Subcutaneous abdominal adipose tissue (tissue), 5 donors: ENCODE measurements around the gene KPNB1.

Experiments used
- H3K27ac ChIP-seq: one replicate; pipeline ENCODE4 v1.7.0; 2013; ENCODE audit warnings: low read depth, mild to moderate bottlenecking, inconsistent platforms, low read length, moderate library complexity
- H3K27me3 ChIP-seq, 5 donors: one replicate each; pipeline ENCODE4 v1.7.0; 2013; ENCODE audit warnings: low read length in 5 of 5, inconsistent platforms in 1 of 5; ENCODE audit not compliant: control insufficient read depth in 5 of 5, insufficient read depth in 4 of 5
- H3K36me3 ChIP-seq, 5 donors: one replicate each; pipeline ENCODE4 v1.7.0; 2013; ENCODE audit warnings: low read length in 5 of 5; ENCODE audit not compliant: control insufficient read depth in 5 of 5, insufficient read depth in 5 of 5
- H3K4me1 ChIP-seq, 5 donors: one replicate each; pipeline ENCODE4 v1.7.0; 2013; ENCODE audit warnings: low read length in 5 of 5, mild to moderate bottlenecking in 3 of 5, moderate library complexity in 1 of 5; ENCODE audit not compliant: control insufficient read depth in 5 of 5, insufficient read depth in 5 of 5
- H3K4me3 ChIP-seq, 5 donors: one replicate each; pipeline ENCODE4 v1.7.0; 2013; ENCODE audit warnings: low read length in 5 of 5, low read depth in 1 of 5
- H3K9ac ChIP-seq, 5 donors: one replicate each; pipeline ENCODE4 v1.7.0; 2013; ENCODE audit warnings: low read length in 5 of 5, mild to moderate bottlenecking in 4 of 5, moderate library complexity in 3 of 5
- H3K9me3 ChIP-seq, 5 donors: one replicate each; pipeline ENCODE4 v1.7.0; 2013; ENCODE audit warnings: low read length in 5 of 5; ENCODE audit not compliant: control insufficient read depth in 5 of 5
- donor health status: healthy.
- donor health status: healthy.
- donor health status: healthy.
- donor health status: healthy.
- donor health status: healthy.

KPNB1 gene

DNA sequence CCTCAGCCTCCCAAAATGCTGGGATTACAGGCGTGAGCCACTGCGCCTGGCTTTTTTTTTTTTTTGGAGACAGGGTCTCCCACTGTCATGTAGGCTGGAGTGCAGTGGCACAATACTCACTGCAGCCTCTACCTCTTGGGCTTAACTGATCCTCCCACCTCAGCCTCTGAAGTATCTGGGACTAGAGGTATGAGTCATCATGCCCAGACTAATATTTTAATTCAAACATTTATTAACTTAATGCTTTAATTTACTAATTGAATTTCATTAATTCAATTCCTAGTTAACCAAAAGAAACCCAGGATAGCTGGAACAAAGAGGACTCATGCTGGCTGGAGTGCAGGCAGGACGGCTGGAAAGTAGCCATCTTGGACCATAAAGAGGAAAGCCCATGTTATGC, 14.0 kb upstream of the KPNB1 start:
- no peak overlapping the region for H3K4me3 ChIP-seq
- H3K9ac ChIP-seq: no peak overlapping the region
- H3K9me3 ChIP-seq: no peaks in the 10 kb centered on the region
- H3K27ac ChIP-seq: no peak overlapping the region
- no peaks in the 10 kb centered on the region for H3K27me3 ChIP-seq
- no peaks in the 10 kb centered on the region for H3K36me3 ChIP-seq
- H3K4me1 ChIP-seq: peaks cover 0 to 11% (median 0%) of the 10 kb centered on the region in 5 donors

- Histone ChIP-seq H3K4me3 (no peak overlapping the region), H3K9me3 (no peaks in the 10 kb centered on the region), H3K27ac (no peak overlapping the region), H3K9ac (no peak overlapping the region), H3K36me3 (no peaks in the 10 kb centered on the region), H3K4me1 (peaks cover 0 to 11% (median 0%) of the 10 kb centered on the region in 5 donors), H3K27me3 (no peaks in the 10 kb centered on the region)
These were observed 13.3 kb upstream of the KPNB1 start for GRCh38 chr17:47636273-47637030.

DNA sequence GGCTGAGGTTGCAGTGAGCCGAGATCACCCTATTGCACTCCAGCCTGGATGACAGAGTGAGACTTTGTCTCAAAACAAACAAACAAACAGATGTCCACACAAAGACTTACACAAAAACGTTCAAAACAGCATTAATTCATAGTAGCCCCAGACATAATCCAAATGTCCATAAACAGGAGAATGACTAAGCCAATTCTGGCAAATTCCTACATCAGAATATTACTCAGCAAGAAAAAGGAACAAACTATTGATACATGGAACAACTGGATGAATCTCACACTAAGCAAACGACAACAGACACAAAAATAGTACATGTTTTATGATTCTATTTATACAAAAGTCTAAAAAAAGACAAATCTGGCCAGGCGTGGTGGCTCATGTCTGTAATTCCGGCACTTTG, 10.8 kb upstream of the KPNB1 start:
- Histone ChIP-seq H3K9ac (no peak overlapping the region), H3K36me3 (no peaks in the 10 kb centered on the region), H3K4me3 (no peak overlapping the region), H3K4me1 (peaks cover 0 to 11% (median 0%) of the 10 kb centered on the region in 5 donors), H3K9me3 (no peaks in the 10 kb centered on the region), H3K27ac (no peak overlapping the region), H3K27me3 (no peaks in the 10 kb centered on the region)

DNA sequence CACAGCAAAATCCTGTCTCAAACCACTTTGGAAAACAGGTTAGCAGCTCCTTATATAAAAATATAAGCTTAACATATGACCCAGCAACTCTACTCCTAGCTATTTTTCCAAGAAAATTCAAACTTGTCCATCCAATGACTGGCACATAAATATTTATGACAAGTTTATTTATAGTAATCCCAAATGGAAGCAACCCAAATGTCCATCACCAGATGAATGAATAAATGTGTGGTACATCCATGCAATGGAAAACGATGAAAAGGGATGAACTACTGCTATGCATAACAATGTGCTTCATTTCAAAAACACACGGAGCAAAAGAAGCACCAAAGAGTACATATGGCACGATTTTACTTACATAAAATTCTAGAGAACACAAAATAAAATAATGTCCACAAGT, 9.6 kb upstream of the KPNB1 start:
- H3K27ac ChIP-seq: no peak overlapping the region
- H3K27me3 ChIP-seq: no peaks in the 10 kb centered on the region
- H3K4me3 ChIP-seq: no peak overlapping the region
- H3K9me3 ChIP-seq: no peaks in the 10 kb centered on the region
- H3K36me3 ChIP-seq: no peaks in the 10 kb centered on the region
- peaks cover 0 to 11% (median 0%) of the 10 kb centered on the region in 5 donors for H3K4me1 ChIP-seq
- no peak overlapping the region for H3K9ac ChIP-seq

DNA sequence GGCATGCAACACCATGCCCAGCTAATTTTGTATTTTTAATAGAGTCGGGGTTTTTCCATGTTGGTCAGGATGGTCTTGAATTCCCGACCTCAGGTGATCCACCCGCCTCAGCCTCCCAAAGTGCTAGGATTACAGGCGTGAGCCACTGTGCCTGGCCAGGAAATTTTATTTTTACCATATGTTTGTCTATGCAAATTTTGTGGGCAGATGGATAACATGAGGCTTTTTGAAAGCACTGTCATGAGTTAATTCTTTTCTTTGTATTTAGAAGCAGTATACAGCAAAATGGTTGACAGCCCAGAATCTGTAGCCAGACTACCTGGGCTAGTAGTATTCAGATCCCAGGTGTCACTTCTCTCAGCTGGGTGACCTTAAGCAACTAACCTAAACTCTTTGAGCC, 8.5 kb upstream of the KPNB1 start:
- Histone ChIP-seq H3K36me3 (no peaks in the 10 kb centered on the region), H3K4me3 (no peak overlapping the region), H3K27ac (no peak overlapping the region), H3K27me3 (no peaks in the 10 kb centered on the region), H3K9ac (no peak overlapping the region), H3K9me3 (no peaks in the 10 kb centered on the region), H3K4me1 (peaks cover 0 to 7% (median 0%) of the 10 kb centered on the region in 5 donors)

GRCh38 chr17:47643116-47643515, 6.6 kb upstream of the KPNB1 start:
- H3K4me1 ChIP-seq: peaks cover 0 to 10% (median 0%) of the 10 kb centered on the region in 5 donors
- no peaks in the 10 kb centered on the region for H3K27me3 ChIP-seq
- no peaks in the 10 kb centered on the region for H3K9me3 ChIP-seq
- H3K36me3 ChIP-seq: no peaks in the 10 kb centered on the region
- no peak overlapping the region for H3K9ac ChIP-seq
- H3K27ac ChIP-seq: no peak overlapping the region
- H3K4me3 ChIP-seq: no peak overlapping the region

DNA sequence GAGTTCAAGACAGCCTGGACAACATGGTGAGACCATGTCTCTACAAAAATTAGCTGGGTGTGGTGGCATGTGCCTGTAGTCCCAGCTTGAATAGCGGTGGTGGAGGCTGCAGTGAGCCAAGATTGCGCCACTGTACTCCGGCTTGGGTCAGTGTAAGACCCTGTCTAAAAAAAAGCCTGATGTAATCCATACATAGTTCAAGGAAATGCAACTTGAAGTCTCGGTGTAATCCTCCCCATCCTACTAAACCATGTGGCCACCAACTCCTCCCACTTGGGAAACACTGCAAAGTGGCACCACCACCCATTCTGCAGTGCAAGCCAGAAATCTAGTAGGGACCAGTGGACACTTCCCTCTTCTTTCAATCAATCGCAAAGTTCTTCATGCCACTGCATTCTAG, 5.4 kb upstream of the KPNB1 start:
- H3K27me3 ChIP-seq: no peaks in the 10 kb centered on the region
- H3K36me3 ChIP-seq: no peaks in the 10 kb centered on the region
- peaks cover 6 to 21% (median 10%) of the 10 kb centered on the region in 5 donors for H3K4me1 ChIP-seq
- no peak overlapping the region for H3K9ac ChIP-seq
- H3K4me3 ChIP-seq: no peak overlapping the region
- no peak overlapping the region for H3K27ac ChIP-seq
- no peaks in the 10 kb centered on the region for H3K9me3 ChIP-seq

DNA sequence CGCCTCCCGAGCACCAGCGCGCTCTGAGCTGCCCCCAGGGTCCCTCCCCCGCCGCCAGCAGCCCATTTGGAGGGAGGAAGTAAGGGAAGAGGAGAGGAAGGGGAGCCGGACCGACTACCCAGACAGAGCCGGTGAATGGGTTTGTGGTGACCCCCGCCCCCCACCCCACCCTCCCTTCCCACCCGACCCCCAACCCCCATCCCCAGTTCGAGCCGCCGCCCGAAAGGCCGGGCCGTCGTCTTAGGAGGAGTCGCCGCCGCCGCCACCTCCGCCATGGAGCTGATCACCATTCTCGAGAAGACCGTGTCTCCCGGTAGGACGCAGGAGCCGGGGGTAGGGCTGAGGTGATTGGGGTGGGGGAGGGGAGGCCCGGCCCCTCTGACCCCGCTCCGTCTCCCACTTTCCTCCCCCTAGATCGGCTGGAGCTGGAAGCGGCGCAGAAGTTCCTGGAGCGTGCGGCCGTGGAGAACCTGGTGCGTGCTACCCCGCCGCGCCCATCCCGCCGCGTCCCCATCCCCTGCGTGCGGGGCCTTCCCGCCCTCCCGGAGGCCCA, 329 bp downstream of the KPNB1 start:
- Histone ChIP-seq H3K9me3 (no peaks in the 10 kb centered on the region), H3K27me3 (no peaks in the 10 kb centered on the region), H3K4me1 (peaks cover 6 to 43% (median 26%) of the 10 kb centered on the region in 5 donors), H3K4me3 (peak overlapping the region; percentile 40 to 89 (median 74)), H3K9ac (peak overlapping the region in 2 of 5 donors; percentile 66 to 73), H3K36me3 (peaks cover 21 to 26% (median 24%) of the 10 kb centered on the region in 5 donors), H3K27ac (peak overlapping the region; percentile 41)

GRCh38 chr17:47650525-47651522, 1.1 kb downstream of the KPNB1 start:
- Histone ChIP-seq H3K4me1 (peaks cover 6 to 50% (median 28%) of the 10 kb centered on the region in 5 donors), H3K27me3 (no peaks in the 10 kb centered on the region), H3K4me3 (peak overlapping the region; percentile 63 to 89 (median 74)), H3K27ac (peak overlapping the region; percentile 91), H3K9ac (peak overlapping the region; percentile 56 to 84 (median 70)), H3K36me3 (peaks cover 28 to 34% (median 31%) of the 10 kb centered on the region in 5 donors), H3K9me3 (no peaks in the 10 kb centered on the region)
